MV-4-11 (cell line): Measurements from ENCODE around the gene LPIN1.
A peak's percentile ranks its signal among the peaks of the same experiment; 100 is the strongest.
"Not testable (repeated sequence)": the region's sequence is repeated elsewhere in the genome, so short reads cannot be mapped to it uniquely, and the experiment has no call there.

Experiments used
- DNase-seq: peaks from one replicate; lab custom pipeline; 2025; lab: John Stamatoyannopoulos, UW

Gene LPIN1

GRCh38 chr2:11715987-11716652, 30.3 kb upstream of the LPIN1 start:
- no peak for DNase-seq

GRCh38 chr2:11716689-11717321, 29.6 kb upstream of the LPIN1 start:
- DNase-seq = peak; percentile 67

- DNase-seq = no peak
Observed at GRCh38 chr2:11717623-11718022, 28.8 kb upstream of the LPIN1 start.

- DNase-seq = no peak
Observed at GRCh38 chr2:11718606-11719005, 27.8 kb upstream of the LPIN1 start.

GRCh38 chr2:11719230-11719977, 27.0 kb upstream of the LPIN1 start:
- DNase-seq = no peak

DNA sequence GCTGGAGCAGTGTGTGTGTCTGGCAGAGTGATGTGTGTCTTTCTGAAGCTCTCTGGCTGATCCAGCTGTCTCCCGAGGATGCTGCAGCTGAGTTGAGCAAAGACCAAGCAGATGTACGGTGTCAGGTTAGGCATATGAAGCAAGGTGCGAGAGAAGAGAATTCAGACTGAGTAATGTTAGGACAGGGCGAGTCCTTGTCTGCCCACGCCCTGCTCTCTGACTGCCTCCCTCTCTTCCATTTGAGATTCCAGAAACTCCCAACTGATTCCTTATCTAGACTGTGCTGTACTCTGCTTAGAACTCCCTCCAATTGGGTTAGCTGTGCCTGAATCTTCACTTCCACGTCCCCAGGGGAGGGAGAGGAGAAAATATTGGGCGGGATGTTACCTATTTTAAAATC, 25.7 kb upstream of the LPIN1 start:
- DNase-seq = no peak

DNA sequence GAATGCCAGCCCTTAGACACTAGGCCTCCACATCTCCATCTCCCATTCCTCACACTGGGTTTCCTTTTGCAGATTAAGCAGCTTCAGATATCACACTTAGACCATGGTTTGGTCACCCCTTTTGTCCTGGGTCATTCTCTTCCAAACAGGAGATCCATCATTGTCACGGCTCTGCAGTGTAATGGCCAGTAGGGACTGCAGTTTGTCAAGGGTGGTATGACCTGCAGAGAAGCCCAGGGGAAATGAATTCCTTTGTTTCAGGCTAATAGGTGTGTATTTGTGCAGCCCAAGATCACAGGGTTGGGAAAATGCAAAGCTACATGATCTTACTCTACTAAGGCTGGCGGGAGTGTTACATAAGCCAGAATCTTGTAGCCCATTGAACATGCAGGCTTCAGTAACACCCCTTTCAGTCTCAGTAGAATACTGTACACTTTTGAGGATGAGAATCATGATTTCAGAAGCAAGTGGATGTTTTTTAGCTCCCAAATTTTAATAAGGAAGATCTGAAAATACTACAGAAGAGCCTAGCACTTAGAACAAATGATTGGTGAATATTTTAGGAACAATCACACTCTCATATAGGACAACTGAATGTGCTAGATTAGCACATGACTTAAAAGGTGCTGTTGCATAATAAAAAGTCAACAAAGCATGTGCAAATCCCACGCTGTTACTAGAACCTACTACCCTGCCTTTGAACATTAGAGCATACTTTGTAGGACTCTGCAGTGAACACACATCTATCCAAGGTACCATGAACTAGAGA, 24.0 kb upstream of the LPIN1 start:
- no peak for DNase-seq

DNA sequence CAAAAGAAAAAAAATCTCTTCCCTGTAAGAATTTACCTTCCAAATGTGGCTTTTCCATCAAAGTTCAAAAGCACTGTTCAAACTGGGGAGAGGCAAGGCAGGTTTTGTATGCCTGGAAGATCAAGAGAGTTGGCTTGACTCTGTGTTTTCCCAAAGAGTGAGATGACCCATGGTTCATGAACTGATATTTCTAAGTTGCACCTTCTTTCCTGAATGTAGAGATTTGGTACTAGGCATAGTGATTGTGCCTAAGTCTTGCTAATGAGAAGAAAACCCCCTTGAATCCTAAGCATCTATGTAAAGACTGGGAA, 23.4 kb upstream of the LPIN1 start:
- DNase-seq = no peak

DNA sequence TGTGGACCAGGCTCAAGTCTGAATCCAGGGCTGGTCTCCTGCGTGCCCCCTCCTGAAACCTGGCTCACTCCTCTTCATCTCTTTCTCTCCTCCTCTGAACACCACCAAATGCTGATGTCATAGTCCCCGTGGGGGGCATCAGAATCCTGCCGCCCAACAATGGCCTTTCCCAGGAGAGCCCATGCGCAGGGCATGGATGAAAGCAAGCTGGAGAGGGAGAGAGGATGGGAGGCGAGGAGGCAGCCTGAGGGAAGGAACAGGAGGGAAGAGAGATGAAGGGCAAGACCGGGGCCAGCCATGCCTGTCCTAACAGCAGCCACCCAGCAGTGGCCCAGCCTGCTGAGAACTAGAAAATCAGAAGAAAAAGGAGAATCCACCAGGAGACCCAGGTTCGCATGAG, 22.3 kb upstream of the LPIN1 start:
- DNase-seq = no peak

DNA sequence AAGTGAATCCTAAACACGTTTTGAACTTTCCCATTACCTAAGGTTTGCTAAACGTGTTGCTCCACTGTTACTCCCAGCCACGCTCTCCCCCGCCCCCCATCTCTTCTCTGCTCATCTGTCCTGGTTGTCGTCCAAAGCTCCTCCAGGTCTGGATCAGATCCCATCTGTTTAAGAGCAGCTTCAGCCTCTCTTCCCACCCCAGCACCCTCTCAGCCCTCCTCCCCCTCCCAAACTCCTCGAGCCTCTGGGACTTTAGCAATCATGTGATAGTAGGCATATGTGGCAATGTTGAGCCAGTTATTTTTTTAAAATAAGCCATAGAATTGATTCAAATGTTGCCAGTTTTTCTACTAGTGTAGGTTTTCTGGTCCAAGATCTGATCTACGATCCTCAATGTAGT, 20.0 kb upstream of the LPIN1 start:
- DNase-seq = no peak

- DNase-seq = peak; percentile 29
Observed at GRCh38 chr2:11729362-11730212, 16.8 kb upstream of the LPIN1 start.

DNA sequence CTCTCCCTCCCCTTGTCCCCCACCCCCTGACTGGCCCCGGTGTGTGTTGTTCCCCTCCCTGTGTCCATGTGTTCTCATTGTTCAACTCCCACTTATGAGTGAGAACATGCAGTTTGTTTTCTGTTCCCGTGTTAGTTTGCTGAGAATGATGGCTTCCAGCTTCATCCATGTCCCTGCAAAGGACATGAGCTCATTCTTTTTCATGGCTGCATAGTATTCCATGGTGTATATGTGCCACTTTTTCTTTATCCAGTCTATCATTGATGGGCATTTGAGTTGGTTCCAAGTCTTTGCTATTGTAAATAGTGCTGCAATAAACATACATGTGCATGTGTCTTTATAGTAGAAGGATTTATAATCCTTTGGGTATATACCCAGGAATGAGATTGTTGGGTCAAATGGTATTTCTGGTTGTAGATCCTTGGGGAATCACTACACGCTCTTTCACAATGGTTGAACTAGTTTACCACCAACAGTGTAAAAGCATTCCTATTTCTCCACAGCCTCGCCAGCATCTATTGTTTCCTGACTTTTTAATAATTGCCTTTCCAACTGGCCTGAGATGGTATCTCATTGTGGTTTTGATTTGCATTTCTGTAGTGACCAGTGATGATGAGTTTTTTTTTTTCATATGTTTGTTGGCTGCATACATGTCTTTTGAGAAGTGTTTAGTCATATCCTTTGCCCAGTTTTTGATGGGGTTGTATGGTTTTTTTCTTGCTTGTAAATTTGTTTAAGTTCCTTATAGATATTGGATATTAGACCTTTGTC, 15.0 kb upstream of the LPIN1 start:
- DNase-seq = not testable (repeated sequence)

GRCh38 chr2:11732587-11732986, 13.8 kb upstream of the LPIN1 start:
- DNase-seq = no peak

- not testable (repeated sequence) for DNase-seq
Observed at GRCh38 chr2:11737852-11738251, 8.6 kb upstream of the LPIN1 start.

DNA sequence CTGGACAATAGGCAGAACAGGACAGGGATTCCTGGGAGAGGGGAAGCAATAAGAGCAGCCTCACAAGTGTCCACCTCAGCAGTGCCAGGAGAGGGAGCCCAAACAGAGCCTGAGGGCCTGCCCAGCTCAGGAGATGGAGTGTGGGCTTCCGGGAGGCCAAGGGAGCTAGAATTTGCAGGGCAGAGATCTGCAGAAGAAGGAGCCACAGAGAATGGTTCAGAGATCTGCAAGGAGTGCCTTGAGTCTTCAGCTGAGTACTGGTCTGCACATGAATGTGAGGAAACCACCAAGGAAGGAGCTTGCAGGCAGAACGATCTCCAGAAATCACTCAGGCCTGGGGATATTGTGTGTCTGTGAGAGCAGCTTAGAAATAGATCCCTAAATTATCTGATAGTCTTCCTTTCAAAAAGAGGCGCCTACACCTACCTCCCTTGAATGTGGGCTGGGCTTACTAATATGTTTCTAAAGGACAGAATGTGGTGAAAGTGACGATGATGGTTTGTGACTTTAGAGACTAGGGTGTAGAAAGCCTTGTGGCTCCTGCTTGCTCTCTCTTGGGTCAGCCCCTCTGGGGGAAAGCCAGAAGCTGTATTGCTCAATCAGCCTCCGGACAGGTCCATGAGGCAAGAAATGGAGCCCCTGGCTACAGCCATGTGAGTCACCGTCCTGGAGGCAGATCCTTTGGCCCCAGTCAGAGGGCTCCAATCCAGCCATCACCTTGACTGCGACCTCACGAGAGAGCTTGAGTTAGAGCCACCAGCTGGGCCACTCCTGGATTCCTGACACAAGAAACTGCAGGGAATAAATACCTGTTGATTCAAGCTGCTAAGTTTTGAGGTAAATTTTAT, 7.6 kb upstream of the LPIN1 start:
- DNase-seq = peak; percentile 66

GRCh38 chr2:11740723-11741122, 5.7 kb upstream of the LPIN1 start:
- no peak for DNase-seq

DNA sequence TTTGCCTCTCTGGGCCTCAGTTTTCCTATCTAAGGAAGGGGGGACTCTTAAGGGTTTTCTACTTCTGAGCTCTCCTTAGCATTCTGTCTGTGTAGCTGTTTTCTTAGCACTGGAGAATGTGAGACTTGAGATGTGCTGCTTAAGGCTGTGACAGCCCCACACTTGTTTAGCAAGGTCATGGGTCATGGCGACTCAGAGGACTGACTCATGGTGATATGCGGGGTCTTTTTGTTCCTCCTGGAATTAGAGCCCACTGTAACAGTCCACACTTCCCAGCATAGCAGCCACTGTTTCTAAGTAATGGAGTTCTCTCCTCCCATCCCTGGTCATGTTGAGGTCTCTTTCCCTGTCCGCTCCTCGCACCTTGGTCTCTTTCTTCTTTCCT, 4.1 kb upstream of the LPIN1 start:
- DNase-seq = no peak

DNA sequence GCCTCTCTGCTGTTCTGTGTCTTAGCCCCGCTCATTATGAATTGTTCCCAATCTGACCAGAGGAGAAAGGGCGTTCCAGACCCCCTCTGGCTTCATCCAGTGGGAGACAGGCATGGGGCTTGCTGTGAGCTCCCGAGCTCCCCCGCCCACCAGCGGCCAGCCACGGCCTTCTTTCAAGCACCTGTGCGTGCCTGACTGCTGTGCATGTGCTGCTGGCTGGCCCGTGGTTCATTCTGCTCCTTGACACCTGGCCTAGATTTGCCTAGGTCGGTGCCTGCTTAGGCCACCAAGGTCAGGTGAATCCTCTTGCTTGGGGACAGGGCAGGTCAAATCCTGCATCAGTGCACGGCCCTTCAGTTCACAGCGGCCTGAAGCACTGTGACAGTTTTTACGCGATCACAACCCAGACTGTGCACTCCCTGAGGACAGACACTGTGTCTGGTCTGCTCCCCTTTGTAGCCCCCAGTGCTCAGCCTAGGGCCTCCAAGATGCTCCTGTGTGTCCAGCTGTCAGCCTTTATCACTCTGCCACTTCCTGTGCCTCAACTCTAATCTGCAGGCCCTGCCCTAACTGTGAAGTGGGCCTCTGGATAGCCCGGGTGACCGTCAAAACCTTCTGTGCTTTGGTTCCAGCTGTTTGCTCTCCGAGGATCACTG, 3.6 kb upstream of the LPIN1 start:
- no peak for DNase-seq

GRCh38 chr2:11743366-11743765, 3.1 kb upstream of the LPIN1 start:
- no peak for DNase-seq
